HG02798 (cell line): Measurements from ENCODE around the gene NANOGP8.
"Not testable (repeated sequence)": the region's sequence is repeated elsewhere in the genome, so short reads cannot be mapped to it uniquely, and the experiment has no call there.

Experiments
- ATAC-seq: cut with Tn5 transposase; IDR thresholded peaks from one replicate; pipeline ENCODE4 v1.9.1; 2021; ENCODE audit warnings: mild to moderate bottlenecking; ENCODE audit not compliant: unreplicated experiment, poor library complexity

NANOGP8 gene

DNA sequence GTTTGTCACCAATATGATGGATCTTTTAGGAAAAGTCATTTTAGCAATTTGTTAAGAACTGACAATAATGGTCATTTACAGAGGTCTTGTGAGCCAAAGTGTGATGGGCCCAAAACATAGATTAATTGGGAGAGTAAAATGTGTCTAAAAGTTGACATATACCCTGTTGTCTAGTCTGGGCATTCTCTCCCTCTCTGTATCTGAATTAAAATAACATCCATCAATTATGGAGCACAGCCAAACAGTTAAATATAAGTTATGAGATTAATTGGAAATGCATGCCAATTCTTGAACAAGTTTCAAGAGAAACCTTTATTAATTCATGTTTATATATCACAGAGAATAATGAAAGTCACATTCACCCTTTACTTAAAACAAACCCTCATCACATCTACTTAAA lies 13.6 kb upstream of the NANOGP8 start:
- no peak for ATAC-seq

DNA sequence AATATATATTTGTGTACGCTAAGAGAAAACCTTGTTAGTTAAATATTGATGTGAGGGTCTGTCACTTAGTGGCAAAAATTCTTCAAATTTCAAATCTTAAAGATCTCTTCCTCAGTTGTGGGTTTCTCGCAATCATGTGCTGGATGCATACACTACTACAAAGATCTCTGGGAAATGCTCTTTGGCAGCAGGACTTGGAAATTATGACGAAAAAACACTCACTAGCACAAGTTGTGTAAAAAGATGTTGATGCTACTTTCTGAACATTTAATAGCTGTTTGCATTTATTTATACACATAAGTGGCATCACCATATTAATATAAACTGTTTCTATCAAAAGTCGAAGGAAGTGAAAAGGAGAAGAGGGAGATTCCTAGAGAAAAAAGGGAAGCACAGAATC lies 10.8 kb upstream of the NANOGP8 start:
- ATAC-seq, result no peak

GRCh38 chr15:35092846-35093245 lies 7.8 kb upstream of the NANOGP8 start:
- ATAC-seq, result no peak

- ATAC-seq, result no peak
Measured at GRCh38 chr15:35092311-35092710, 7.2 kb upstream of the NANOGP8 start.

- ATAC-seq, result no peak
Measured at GRCh38 chr15:35090104-35090807, 5.2 kb upstream of the NANOGP8 start.

GRCh38 chr15:35089551-35089950 lies 4.5 kb upstream of the NANOGP8 start:
- ATAC-seq, result no peak

GRCh38 chr15:35088329-35088728 lies 3.2 kb upstream of the NANOGP8 start:
- no peak for ATAC-seq

GRCh38 chr15:35087759-35088158 lies 2.7 kb upstream of the NANOGP8 start:
- ATAC-seq, result no peak

DNA sequence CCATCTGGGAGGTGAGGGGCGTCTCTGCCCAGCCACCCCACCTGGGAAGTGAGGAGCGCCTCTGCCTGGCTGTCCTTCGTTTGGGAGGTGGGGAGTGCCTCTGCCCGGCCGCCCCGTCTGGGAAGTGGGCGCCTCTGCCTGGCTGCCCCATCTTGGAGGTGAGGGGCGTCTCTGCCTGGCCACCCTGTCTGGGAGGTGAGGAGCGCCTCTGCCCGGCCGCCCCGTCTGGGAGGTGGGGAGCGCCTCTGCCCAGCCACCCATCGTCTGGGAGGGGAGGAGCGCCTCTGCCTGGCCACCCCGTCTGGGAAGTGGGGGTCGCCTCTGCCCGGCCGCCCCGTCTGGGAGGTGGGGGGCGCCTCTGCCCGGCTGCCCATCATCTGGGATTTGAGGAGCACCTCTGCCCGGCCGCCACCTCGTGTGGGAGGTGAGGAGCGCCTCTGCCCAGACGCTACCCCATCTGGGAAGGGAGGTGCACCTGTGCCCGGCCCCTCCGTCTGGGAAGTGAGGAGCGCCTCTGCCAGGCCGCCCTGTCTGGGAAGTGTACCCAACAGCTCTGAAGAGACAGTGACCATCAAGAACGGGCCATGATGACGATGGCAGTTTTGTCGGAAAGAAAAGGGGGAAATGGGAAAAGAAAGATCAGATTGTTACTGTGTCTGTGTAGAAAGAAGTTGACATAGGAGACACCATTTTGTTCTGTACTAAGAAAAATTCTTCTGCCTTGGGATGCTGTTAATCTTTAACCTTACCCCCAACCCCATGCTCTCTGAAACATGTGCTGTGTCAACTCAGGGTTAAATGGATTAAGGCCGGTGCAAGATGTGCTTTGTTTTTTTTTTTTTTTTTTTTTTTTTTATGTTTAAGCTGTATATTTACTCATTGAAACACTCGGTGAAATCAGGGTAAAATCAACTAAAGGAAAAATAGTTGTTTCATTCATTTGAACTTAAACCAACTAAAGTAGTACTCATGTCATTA lies 2.4 kb downstream of the NANOGP8 start:
- ATAC-seq, result not testable (repeated sequence)

DNA sequence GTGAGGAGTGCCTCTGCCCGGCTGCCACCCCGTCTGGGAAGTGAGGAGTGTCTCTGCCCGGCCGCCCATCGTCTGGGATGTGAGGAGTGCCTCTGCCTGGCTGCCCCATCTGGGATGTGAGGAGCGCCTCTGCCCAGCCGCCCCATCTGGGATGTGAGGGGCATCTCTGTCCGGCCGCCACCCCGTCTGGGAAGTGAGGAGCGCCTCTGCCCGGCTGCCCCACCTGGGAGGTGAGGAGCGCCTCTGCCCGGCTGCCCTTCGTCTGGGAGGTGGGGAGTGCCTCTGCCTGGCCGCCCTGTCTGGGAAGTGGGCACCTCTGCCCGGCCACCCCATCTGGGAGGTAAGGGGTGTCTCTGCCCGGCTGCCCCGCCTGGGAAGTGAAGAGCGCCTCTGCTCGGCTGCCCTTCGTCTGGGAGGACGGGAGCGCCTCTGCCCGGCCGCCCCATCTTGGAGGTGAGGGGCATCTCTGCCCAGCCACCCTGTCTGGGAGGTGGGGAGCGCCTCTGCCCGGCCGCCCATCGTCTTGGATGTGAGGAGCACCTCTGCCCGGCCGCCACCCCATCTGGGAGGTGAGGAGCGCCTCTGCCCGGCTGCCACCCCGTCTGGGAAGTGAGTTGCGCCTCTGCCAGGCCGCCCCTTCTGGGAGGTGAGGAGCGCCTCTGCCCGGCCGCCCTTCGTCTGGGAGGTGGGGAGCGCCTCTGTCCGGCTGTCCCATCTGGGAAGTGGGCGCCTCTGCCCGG lies 3.3 kb downstream of the NANOGP8 start:
- ATAC-seq, result not testable (repeated sequence)

GRCh38 chr15:35080226-35080625 lies 4.9 kb downstream of the NANOGP8 start:
- ATAC-seq, result no peak

GRCh38 chr15:35078221-35078915 lies 6.7 kb downstream of the NANOGP8 start:
- ATAC-seq, result peak; percentile 57

DNA sequence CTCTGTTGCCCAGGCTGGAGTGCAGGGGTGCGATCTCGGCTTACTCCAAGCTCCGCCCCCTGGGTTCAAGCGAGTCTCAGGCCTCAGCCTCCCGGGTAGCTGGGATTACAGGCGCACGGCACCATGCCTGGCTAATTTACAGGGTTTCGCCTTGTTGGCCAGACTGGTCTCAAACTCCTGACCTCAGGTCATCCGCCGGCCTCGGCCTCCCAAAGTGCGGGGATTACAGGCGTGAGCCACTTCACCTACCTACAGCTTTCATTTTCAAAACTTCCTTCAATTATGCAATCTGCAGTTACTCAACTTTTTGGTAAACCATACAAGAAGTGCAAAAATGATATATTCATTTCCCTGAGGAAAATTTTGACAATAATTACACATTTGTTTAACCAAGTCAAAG lies 14.0 kb downstream of the NANOGP8 start:
- no peak for ATAC-seq

DNA sequence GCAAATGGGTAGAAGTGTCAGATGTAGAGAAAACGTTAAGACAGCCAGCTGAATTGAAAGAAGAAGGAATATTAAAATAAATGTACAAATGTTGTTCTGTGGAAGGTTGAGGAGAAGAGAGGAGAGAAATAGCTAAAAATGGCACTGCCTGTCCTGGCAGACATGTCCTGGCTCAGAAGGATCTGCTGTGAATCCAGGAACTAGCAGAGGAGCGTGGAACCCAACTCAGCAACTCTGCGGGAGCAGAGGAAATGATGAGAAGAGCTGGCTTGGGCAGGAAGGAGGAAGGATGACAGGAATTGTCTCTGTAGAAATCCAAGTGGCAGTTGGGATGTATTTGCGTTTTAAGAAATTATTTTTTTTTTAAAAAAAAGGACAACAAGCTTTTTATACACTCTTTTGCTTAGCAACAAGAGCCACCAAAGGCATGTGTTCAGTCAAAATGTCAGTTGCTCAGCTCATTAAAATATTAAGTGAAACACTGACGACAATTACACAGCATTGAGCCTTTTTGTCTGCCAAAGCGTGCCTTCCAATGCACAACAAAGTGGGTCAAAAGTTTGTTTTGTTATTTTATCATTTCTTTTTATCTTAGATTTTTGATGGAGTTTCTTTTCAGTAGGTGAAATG lies 16.1 kb downstream of the NANOGP8 start:
- no peak for ATAC-seq

DNA sequence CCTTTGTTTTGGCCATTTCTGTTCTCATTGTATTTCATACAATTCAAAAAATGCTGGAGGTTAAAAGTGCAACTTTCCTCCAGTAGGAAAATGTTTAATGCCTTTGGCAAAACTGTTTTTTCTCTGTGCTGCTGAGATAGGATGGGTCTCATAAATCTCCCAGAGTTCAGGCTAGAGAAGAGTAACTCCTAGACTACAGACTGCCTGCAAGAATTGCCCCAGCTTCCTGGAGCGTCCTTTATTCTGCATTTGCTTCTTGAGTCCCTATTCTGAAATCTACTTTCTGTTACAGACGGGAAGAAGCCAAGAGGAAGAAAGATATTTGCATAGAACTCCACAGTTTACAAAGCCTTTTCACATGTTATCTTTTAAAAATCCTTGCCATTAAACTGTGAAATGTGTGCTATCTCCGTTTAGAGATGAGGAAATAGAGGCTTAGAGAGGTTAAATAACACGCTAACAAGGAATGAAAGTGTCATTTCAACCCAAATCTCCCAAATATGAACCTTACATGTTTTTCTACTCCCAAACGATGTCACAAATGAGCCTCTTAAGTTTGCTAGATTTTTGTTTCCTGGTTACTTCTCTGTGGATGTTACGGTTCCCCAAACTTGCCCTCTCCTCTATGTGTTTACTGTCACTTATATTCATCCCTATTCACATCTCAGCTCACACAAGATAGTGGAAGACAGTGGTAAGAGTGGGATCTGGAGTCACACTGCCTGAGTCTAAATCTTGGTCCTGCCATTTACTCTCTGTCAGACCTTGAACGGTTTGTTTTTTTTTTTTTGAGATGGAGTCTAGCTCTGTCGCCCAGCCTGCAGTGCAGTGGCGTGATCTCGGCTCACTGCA lies 17.4 kb downstream of the NANOGP8 start:
- ATAC-seq, result no peak

DNA sequence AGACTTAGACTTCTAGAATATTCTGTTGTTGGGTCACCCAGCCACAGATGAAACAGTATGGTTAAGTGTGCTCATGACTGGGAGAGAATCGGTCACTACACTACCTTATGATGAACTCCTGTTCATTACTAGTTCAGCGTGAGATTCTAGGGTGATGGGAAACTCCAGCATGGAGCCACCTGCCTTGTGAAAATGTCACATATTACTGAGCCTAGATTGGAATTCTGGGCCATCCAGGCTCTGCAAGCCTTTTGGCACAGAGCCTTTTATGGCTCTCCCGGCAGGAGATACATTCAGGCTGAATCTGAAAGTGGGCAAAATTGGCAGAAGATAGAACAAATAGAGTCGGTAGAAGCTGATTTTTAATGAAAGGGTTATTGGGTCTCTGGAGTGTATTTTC lies 19.0 kb downstream of the NANOGP8 start:
- no peak for ATAC-seq

DNA sequence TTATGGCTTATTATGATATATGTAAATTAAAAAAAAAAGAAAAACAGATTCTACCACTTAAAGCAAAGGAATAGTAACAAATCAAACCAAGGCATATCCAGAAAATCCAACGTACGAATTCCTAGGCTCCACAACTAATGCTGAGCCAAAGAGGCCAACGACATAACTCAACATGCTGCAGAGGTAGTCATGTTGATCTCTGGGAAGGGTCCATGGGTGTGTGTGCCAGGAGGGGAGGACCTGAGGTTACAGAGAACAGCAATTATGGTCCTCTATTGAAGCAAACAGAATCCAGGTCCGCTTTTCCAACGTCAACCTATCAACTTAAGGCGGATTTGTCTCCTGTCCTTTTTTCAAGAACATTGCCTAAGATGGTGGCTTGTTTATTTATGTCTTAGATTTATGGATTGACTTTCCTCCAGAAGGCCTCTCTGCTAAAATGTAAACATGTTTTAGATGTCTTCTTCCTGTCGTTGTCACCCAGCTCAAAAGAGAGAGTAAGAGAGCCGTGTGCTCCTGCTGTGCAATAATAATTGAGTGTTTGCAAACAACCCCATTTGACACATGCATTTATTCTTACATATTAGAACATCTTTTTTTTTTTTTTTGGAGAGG lies 20.4 kb downstream of the NANOGP8 start:
- no peak for ATAC-seq

- no peak for ATAC-seq
Measured at GRCh38 chr15:35062738-35063099, 22.4 kb downstream of the NANOGP8 start.
